K562 (cell line): ENCODE measurements around the gene APOL4. TPM values are rescaled to one million over a fixed set of nuclear protein-coding genes. Genes with fewer than 3 reads are reported as not detected.
A peak's percentile ranks its signal among the peaks of the same experiment; 100 is the strongest.

Experiments
- ATF7 ChIP-seq: fragments of 450-650 bp; IDR thresholded peaks from 2 replicates; pipeline ENCODE4 v1.7.1; 2014; ENCODE audit warnings: mild to moderate bottlenecking, moderate library complexity
- CHD1 ChIP-seq: fragments of 200-600 bp; sonication (generic); IDR thresholded peaks from one replicate; pipeline ENCODE4 v1.6.1; 2012; ENCODE audit warnings: mild to moderate bottlenecking, moderate library complexity, low read length, inconsistent platforms
- HCFC1 ChIP-seq: IDR thresholded peaks from 2 replicates; pipeline ENCODE4 v1.6.1; 2012; ENCODE audit warnings: low read depth, low read length, improper control_type of control experiment
- HNRNPL ChIP-seq: fragments of 200-400 bp; formaldehyde crosslinking; IDR thresholded peaks from 2 replicates; pipeline ENCODE4 v1.6.1; 2017; ENCODE audit warnings: low read depth, mild to moderate bottlenecking, low read length
- MAFF ChIP-seq: IDR thresholded peaks from 2 replicates; pipeline ENCODE4 v1.6.1; 2012; ENCODE audit warnings: low read length, improper control_type of control experiment
- NRF1 ChIP-seq, 2 experiments: fragments of 450-650 bp; IDR thresholded peaks in 1 of 2; conservative IDR thresholded peaks in 1 of 2; 2 replicates each; pipeline ENCODE4 v1.6.1; 2014; ENCODE audit warnings: mild to moderate bottlenecking in 2 of 2
- RBFOX2 ChIP-seq: fragments of 200-400 bp; formaldehyde crosslinking; IDR thresholded peaks from 2 replicates; pipeline ENCODE4 v1.6.1; 2017; ENCODE audit warnings: low read depth, mild to moderate bottlenecking, low read length, moderate library complexity
- RCOR1 ChIP-seq, 2 experiments: IDR thresholded peaks; 2 replicates each; pipeline ENCODE4 v1.6.1; 2012; ENCODE audit warnings: low read depth in 2 of 2, low read length in 2 of 2, borderline replicate concordance in 1 of 2, improper control_type of control experiment in 1 of 2
- SMAD2 ChIP-seq: fragments of 150-350 bp; IDR thresholded peaks from 2 replicates; pipeline ENCODE4 v1.6.1; 2014; ENCODE audit warnings: low read depth, mild to moderate bottlenecking, low read length
- SMC3 ChIP-seq: conservative IDR thresholded peaks from 2 replicates; pipeline ENCODE4 v1.6.1; 2011; ENCODE audit warnings: low read depth, low read length, improper control_type of control experiment; ENCODE audit not compliant: insufficient read depth
- TEAD4 ChIP-seq, 2 experiments: sonication (generic) in 1 of 2; formaldehyde crosslinking in 1 of 2; IDR thresholded peaks; 2 replicates each; pipeline versions ENCODE4 v1.6.1 to v1.8.0; 2012 to 2022; ENCODE audit warnings: borderline replicate concordance in 1 of 2, inconsistent platforms in 1 of 2, low read length in 1 of 2, mild to moderate bottlenecking in 1 of 2, missing genetic modification reagents in 1 of 2
- ZFP30 ChIP-seq: fragments of 250-450 bp; sonication (Bioruptor Pico); IDR thresholded peaks from 2 replicates; pipeline ENCODE4 v1.8.0; 2022; ENCODE audit warnings: moderate library complexity, mild to moderate bottlenecking, inconsistent platforms, borderline replicate concordance
- ZNF23 ChIP-seq: fragments of 250-450 bp; sonication (Bioruptor Pico); IDR thresholded peaks from 2 replicates; pipeline ENCODE4 v1.4.0; 2020; ENCODE audit warnings: mild to moderate bottlenecking
- ZNF253 ChIP-seq: fragments of 250-450 bp; sonication (Bioruptor Pico); conservative IDR thresholded peaks from 2 replicates; pipeline ENCODE4 v1.6.1; 2021; ENCODE audit warnings: mild to moderate bottlenecking
- ZNF707 ChIP-seq: fragments of 250-450 bp; sonication (Bioruptor Pico); conservative IDR thresholded peaks from 2 replicates; pipeline ENCODE4 v1.8.0; 2022; ENCODE audit warnings: inconsistent platforms, mild to moderate bottlenecking, moderate library complexity
- ZNF778 ChIP-seq: fragments of 450-650 bp; formaldehyde crosslinking; IDR thresholded peaks from 2 replicates; pipeline ENCODE4 v1.4.0; 2020; ENCODE audit warnings: mild to moderate bottlenecking, moderate library complexity
- polyA plus RNA-seq, 8 experiments: library from polyadenylated mRNA; depleted of rRNA in 4 of 8; stranded (reverse) in 5 of 8; unstranded in 3 of 8; fragments of >200 nt; fragmentation: Nextera tagmentation in 2 of 8; fragmentation: Illumina TruSeq in 1 of 8; extraction: Ambion mirVana in 2 of 8; extraction: Trizol in 1 of 8; gene quantifications; 2 replicates each; pipeline versions ENCODE4 v1.2.1 to v1.2.3, GENCODE V29; 2011 to 2014; ENCODE audit warnings: inconsistent platforms in 1 of 8, missing spikeins in 1 of 8
- total RNA-seq, 7 experiments: library from RNA; depleted of rRNA in 6 of 7; stranded (reverse); fragments of >200 nt in 6 of 7; fragmentation: Illumina TruSeq in 2 of 7; extraction: Trizol in 2 of 7; gene quantifications; 2 replicates each; pipeline versions ENCODE4 v1.2.1 to v1.2.3, GENCODE V29; 2011 to 2021; ENCODE audit warnings: low replicate concordance in 1 of 7
- TF ChIP-seq, protein P1 (sequence below), 2 experiments: fragments of 450-650 bp; IDR thresholded peaks; 2 replicates each; pipeline ENCODE4 v1.6.1; 2016; ENCODE audit warnings: mild to moderate bottlenecking in 2 of 2, borderline replicate concordance in 1 of 2, low read depth in 1 of 2, moderate library complexity in 1 of 2
- TF ChIP-seq, protein P2 (sequence below): sonication (generic); formaldehyde crosslinking; IDR thresholded peaks from 2 replicates; pipeline ENCODE4 v1.8.0; 2022; ENCODE audit warnings: mild to moderate bottlenecking, missing genetic modification reagents

Gene APOL4
- total and polyA plus RNA-seq, 9 of the 15 experiments (the other 6 are each of a cell fraction or from before 2014, with no cell fraction given): 6.5 to 15.0 (median 9.8) TPM

DNA sequence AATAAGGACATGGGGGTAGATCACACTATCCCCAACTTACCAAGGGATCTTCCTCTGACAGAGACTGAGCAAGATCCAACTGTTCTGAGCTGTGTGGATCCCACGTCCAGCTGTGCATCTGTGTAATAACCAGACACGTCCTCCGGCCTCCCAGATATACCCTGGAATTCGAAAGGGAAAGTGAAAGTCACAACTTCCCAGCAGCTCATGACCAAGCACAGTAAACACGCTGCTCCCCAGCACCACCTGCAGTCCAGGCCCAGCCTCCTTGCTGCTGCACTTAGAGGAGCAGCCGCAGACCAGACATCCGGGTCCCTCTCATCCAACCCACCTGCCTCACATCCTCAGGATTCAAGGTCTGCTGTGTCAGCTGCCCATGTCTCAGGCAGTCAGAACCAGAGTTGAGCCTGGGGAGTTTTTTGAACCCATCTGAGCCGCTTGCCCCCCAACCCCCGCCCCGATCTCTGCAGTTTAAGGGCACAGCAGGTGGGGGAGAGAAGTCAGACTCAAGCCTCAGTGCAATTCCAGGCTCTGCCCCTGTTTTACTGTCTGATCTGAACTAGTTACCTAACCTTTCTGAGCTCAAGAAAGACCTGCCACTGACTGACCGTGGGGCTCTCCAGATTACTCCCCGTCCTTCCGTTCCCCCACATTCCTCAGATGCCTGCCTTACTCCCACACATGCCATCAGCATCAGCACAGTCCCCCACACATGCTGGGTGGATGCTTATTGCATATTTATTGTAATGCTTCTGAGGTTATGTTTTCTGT is 38.0 kb upstream of the APOL4 start, which contains the start of gene APOL2 (continued):
- TF ChIP-seq HCFC1: peak; percentile 65
- no peak for TF ChIP-seq ZNF23 (CRISPR knock-in tag)
- TF ChIP-seq ZNF778: no peak
- TF ChIP-seq RCOR1 (IDR thresholded peaks at IDR 0.05; ENCODE audit: borderline replicate concordance in 1 of 2, low read depth in 2 of 2, low read length in 2 of 2): peak in 1 of 2 experiments; percentile 45; a peak in 1 of 4 replicates
- TF ChIP-seq, protein P1, sequence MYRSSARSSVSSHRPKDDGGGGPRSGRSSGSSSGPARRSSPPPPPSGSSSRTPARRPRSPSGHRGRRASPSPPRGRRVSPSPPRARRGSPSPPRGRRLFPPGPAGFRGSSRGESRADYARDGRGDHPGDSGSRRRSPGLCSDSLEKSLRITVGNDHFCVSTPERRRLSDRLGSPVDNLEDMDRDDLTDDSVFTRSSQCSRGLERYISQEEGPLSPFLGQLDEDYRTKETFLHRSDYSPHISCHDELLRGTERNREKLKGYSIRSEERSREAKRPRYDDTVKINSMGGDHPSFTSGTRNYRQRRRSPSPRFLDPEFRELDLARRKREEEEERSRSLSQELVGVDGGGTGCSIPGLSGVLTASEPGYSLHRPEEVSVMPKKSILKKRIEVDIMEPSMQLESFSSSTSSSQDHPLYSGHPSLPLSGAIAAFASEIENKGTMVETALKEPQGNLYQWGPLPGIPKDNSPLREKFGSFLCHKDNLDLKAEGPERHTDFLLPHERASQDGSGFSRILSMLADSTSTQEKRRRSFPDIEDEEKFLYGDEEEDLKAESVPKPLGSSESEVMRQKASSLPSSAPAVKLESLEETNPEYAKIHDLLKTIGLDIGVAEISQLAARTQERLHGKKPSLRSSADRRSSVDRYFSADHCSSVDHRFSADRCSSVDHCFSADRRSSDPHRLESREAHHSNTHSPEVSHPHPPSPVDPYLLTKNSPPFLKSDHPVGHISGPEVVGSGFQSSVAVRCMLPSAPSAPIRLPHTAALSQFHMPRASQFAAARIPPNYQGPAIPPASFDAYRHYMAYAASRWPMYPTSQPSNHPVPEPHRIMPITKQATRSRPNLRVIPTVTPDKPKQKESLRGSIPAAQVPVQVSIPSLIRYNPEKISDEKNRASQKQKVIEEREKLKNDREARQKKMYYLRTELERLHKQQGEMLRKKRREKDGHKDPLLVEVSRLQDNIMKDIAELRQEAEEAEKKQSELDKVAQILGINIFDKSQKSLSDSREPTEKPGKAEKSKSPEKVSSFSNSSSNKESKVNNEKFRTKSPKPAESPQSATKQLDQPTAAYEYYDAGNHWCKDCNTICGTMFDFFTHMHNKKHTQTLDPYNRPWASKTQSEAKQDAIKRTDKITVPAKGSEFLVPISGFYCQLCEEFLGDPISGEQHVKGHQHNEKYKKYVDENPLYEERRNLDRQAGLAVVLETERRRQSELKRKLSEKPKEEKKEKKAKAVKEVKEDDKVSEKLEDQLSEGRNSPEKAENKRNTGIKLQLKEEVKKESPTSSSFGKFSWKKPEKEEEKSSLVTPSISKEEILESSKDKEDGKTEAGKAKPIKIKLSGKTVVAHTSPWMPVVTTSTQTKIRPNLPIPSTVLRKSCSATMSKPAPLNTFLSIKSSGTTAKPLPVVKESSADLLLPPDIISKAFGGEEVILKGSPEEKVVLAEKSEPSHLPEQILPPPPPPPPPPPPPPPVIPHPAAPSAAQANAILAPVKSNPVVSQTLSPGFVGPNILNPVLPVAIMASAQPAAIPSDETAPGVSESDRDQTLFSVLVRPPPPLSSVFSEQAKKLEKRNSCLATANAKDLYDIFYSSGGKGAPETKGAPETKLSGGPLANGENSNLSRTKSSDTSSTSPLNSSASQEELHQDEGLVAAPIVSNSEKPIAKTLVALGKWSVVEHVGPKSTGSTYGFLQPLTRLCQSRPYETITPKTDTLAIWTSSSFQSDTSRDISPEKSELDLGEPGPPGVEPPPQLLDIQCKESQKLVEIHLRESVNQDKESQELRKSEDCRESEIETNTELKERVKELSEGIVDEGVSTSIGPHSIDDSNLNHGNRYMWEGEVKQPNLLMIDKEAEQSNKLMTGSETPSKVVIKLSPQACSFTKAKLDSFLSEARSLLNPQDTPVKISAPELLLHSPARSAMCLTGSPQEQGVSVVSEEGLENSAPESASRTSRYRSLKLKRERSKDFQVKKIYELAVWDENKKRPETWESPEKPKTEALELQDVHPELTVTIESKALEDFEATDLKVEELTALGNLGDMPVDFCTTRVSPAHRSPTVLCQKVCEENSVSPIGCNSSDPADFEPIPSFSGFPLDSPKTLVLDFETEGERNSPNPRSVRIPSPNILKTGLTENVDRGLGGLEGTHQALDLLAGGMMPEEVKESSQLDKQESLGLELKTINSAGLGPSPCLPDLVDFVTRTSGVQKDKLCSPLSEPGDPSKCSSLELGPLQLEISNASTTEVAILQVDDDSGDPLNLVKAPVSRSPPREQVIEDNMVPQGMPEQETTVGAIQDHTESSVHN (IDR thresholded peaks at IDR 0.05; ENCODE audit: borderline replicate concordance in 1 of 2, low read depth in 1 of 2): peak in 1 of 2 experiments; percentile 94; a peak in 2 of 4 replicates
- 0 out of 2 replicates have a peak, but pooled peaks have one; percentile 17 for TF ChIP-seq SMC3
- TF ChIP-seq TEAD4 (IDR thresholded peaks at IDR 0.05; ENCODE audit: low read length): peak; percentile 50; the same call in 1 of the 2 replicates
- no peak for TF ChIP-seq TEAD4 (CRISPR knock-in tag; IDR thresholded peaks at IDR 0.05; ENCODE audit: borderline replicate concordance)
- TF ChIP-seq SMAD2: no peak
- TF ChIP-seq MAFF: peak; percentile 17; the same call in 1 of the 2 replicates
- TF ChIP-seq ATF7: 0 out of 2 replicates have a peak, but pooled peaks have one; percentile 35
- no peak for TF ChIP-seq ZNF253 (CRISPR knock-in tag)
- TF ChIP-seq ZNF707 (CRISPR knock-in tag): no peak
- no peak for TF ChIP-seq HNRNPL
- TF ChIP-seq RBFOX2: 0 out of 2 replicates have a peak, but pooled peaks have one; percentile 19
- no peak for TF ChIP-seq ZFP30 (CRISPR knock-in tag)
- TF ChIP-seq CHD1: no peak
- TF ChIP-seq NRF1 (conservative IDR thresholded peaks at IDR 0.05 in 1 of 2, IDR thresholded peaks at IDR 0.05 in 1 of 2): peak; percentile 73 to 76
- TF ChIP-seq, protein P2, sequence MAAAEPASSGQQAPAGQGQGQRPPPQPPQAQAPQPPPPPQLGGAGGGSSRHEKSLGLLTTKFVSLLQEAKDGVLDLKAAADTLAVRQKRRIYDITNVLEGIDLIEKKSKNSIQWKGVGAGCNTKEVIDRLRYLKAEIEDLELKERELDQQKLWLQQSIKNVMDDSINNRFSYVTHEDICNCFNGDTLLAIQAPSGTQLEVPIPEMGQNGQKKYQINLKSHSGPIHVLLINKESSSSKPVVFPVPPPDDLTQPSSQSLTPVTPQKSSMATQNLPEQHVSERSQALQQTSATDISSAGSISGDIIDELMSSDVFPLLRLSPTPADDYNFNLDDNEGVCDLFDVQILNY (CRISPR knock-in tag): no peak
